Panc1 (cell line): Measurements from ENCODE around the gene SLC11A1. TPM values are rescaled to one million over a fixed set of nuclear protein-coding genes. Genes with fewer than 3 reads are reported as not detected.

ENCODE experiments used
- ATAC-seq: fragments of 200-7000 bp; cut with Tn5 transposase; 2 replicates; pipeline ENCODE4 v1.9.1; 2020; ENCODE audit warnings: mild to moderate bottlenecking, moderate library complexity
- BruUV-seq: library from RNA; stranded (reverse); fragments of 400-500 nt; replicated peaks from 2 replicates; lab custom pipeline; 2021; lab: Mats Ljungman, UMichigan
- CTCF ChIA-PET: fragments of 300-600 bp; sonication (Branson Sonifier 250); formaldehyde crosslinking; loops from one replicate; lab custom pipeline; 2022; ENCODE audit warnings: antibody characterized with exemption; lab: Charles Lee
- POLR2A ChIA-PET: fragments of 300-600 bp; sonication (Branson Sonifier 250); formaldehyde crosslinking; loops from one replicate; lab custom pipeline; 2022; ENCODE audit warnings: antibody characterized with exemption; lab: Charles Lee
- DNase-seq: peaks from one replicate; pipeline ENCODE4 v3.0.0-alpha.2; 2010; ENCODE audit warnings: low read depth, low spot score
- H3K27ac ChIP-seq: 2 replicates; pipeline ENCODE4 v1.5.1; 2011; ENCODE audit warnings: mild to moderate bottlenecking, low read length, inconsistent platforms
- H3K27me3 ChIP-seq: fragments of 200-500 bp; sonication (Bioruptor generic); 2 replicates; pipeline ENCODE4 v1.6.0; 2014; ENCODE audit warnings: low read length, inconsistent platforms; ENCODE audit not compliant: control insufficient read depth, insufficient read depth
- H3K36me3 ChIP-seq: fragments of 200-500 bp; sonication (Bioruptor generic); 2 replicates; pipeline ENCODE4 v1.5.1; 2014; ENCODE audit warnings: inconsistent platforms, mild to moderate bottlenecking, low read length, moderate library complexity; ENCODE audit not compliant: control insufficient read depth, insufficient read depth
- H3K4me1 ChIP-seq: 2 replicates; pipeline ENCODE4 v1.5.1; 2011; ENCODE audit warnings: inconsistent platforms, mild to moderate bottlenecking, low read length, moderate library complexity; ENCODE audit not compliant: control insufficient read depth, insufficient read depth
- H3K4me3 ChIP-seq, 2 experiments: 2 replicates each; pipeline ENCODE4 v1.5.1; 2011 to 2012; ENCODE audit warnings: low read depth in 2 of 2, low read length in 2 of 2, mild to moderate bottlenecking in 2 of 2, inconsistent platforms in 1 of 2, moderate library complexity in 1 of 2
- H3K9me3 ChIP-seq: fragments of 200-500 bp; sonication (Bioruptor generic); 2 replicates; pipeline ENCODE4 v1.5.1; 2014; ENCODE audit warnings: low read depth, mild to moderate bottlenecking, inconsistent platforms, low read length, moderate library complexity; ENCODE audit not compliant: control insufficient read depth, insufficient read depth
- CTCF ChIP-seq: fragments of 450-650 bp; IDR thresholded peaks from 2 replicates; pipeline ENCODE4 v1.5.1; 2017; ENCODE audit warnings: mild to moderate bottlenecking
- POLR2AphosphoS5 ChIP-seq: IDR thresholded peaks from 2 replicates; pipeline ENCODE4 v1.6.1; 2012; ENCODE audit warnings: mild to moderate bottlenecking, low read depth, low read length, moderate library complexity
- REST ChIP-seq, 2 experiments: IDR thresholded peaks; 2 replicates each; pipeline ENCODE4 v1.6.1; 2011 to 2012; ENCODE audit warnings: low read depth in 2 of 2, control low read depth in 1 of 2, low read length in 1 of 2, mild to moderate bottlenecking in 1 of 2, moderate library complexity in 1 of 2; ENCODE audit not compliant: insufficient read depth in 1 of 2
- SIN3A ChIP-seq: IDR thresholded peaks from 2 replicates; pipeline ENCODE4 v1.6.1; 2012; ENCODE audit warnings: low read depth, mild to moderate bottlenecking, low read length, moderate library complexity, borderline replicate concordance; ENCODE audit not compliant: insufficient read depth
- TCF7L2 ChIP-seq: IDR thresholded peaks from 2 replicates; pipeline ENCODE4 v1.6.1; 2011; ENCODE audit warnings: mild to moderate bottlenecking, low read depth, low read length, inconsistent platforms
- in situ Hi-C: cut with HindIII; loops from 2 replicates; pipeline ENCODE4 v1.10.0; 2016; ENCODE audit warnings: low sequenced_read_pairs, low pct_unique_long_range_greater_than_20kb
- intact Hi-C: fragments of 100-400 bp; cut with micrococcal nuclease; formaldehyde crosslinking; loops from one replicate; pipeline ENCODE4 v1.10.0; 2022; ENCODE audit not compliant: unreplicated experiment
- total RNA-seq: library from RNA; stranded (reverse); gene quantifications from one replicate; pipeline ENCODE4 v1.2.1, GENCODE V29; 2021; ENCODE audit not compliant: unreplicated experiment

SLC11A1 gene
- total RNA-seq, 1 experiment from 2014 or later, result 0.31 TPM

- intact Hi-C loops, result no loop called here
- no peak for DNase-seq
- TF ChIP-seq CTCF (no peak), SIN3A (no peak), REST (IDR thresholded peaks at IDR 0.05; ENCODE audit: insufficient read depth in 1 of 2, low read depth in 2 of 2, low read length in 1 of 2) (no peak), POLR2AphosphoS5 (no peak), TCF7L2 (no peak)
- ATAC-seq, result no peak
- BruUV-seq, result no TSS peak
- no peaks in the 10 kb centered on the region for H3K27me3 ChIP-seq
- H3K27ac ChIP-seq, result no peak overlapping the region
- H3K4me1 ChIP-seq, result no peaks in the 10 kb centered on the region
- H3K9me3 ChIP-seq, result no peaks in the 10 kb centered on the region
- ChIA-PET CTCF (no interaction called here), POLR2A (no interaction called here)
- no peak overlapping the region for H3K4me3 ChIP-seq
- H3K36me3 ChIP-seq, result no peaks in the 10 kb centered on the region
- in situ Hi-C loops, result no loop called here
These were observed 45.7 kb downstream of the SLC11A1 start for GRCh38 chr2:218427741-218428140.

GRCh38 chr2:218428846-218429558, 46.9 kb downstream of the SLC11A1 start:
- intact Hi-C loops, result no loop called here
- in situ Hi-C loops, result no loop called here
- no peaks in the 10 kb centered on the region for H3K4me1 ChIP-seq
- no peak overlapping the region for H3K4me3 ChIP-seq
- no peak for ATAC-seq
- BruUV-seq, result no TSS peak
- H3K27ac ChIP-seq, result no peak overlapping the region
- no peak for TF ChIP-seq CTCF
- no peak for TF ChIP-seq POLR2AphosphoS5
- no peak for TF ChIP-seq SIN3A
- TF ChIP-seq TCF7L2, result no peak
- TF ChIP-seq REST (IDR thresholded peaks at IDR 0.05; ENCODE audit: insufficient read depth in 1 of 2, low read depth in 2 of 2, low read length in 1 of 2), result no peak
- no peaks in the 10 kb centered on the region for H3K9me3 ChIP-seq
- POLR2A ChIA-PET, result interaction anchor here (0.7 kb wide), 1 partner anchor 17 kb away, joined by 3 read pairs; no protein-coding TSS in a partner anchor
- no peak for DNase-seq
- H3K27me3 ChIP-seq, result no peaks in the 10 kb centered on the region
- CTCF ChIA-PET, result no interaction called here
- H3K36me3 ChIP-seq, result no peaks in the 10 kb centered on the region
